Astrocyte (in vitro differentiated cells and primary cell): ENCODE measurements around the gene CALY.

Source experiments
- CTCF ChIP-seq: IDR thresholded peaks from 2 replicates; pipeline ENCODE4 v1.5.1; 2011; ENCODE audit warnings: low read depth, mild to moderate bottlenecking, inconsistent platforms, low read length, moderate library complexity; ENCODE audit not compliant: insufficient read depth
- EZH2 ChIP-seq: IDR thresholded peaks from 2 replicates; pipeline ENCODE4 v1.6.1; 2012; ENCODE audit warnings: mild to moderate bottlenecking, low read length, inconsistent platforms; ENCODE audit not compliant: insufficient read depth

- TF ChIP-seq CTCF: no peak
- no peak for TF ChIP-seq EZH2
These were observed 14.2 kb upstream of the CALY start for GRCh38 chr10:133350950-133351329.
